Activated CD8-positive, alpha-beta T cell treated with anti-CD3 and anti-CD28 coated beads for 36 hours (primary cell): ENCODE measurements around the gene ELOVL6. TPM values are rescaled to one million over a fixed set of nuclear protein-coding genes. Genes with fewer than 3 reads are reported as not detected.
"Not testable (repeated sequence)": the region's sequence is repeated elsewhere in the genome, so short reads cannot be mapped to it uniquely, and the experiment has no call there.

Experiments
- ATAC-seq: fragments of 200-7000 bp; cut with Tn5 transposase; one replicate; pipeline ENCODE4 v1.10.0; 2021; ENCODE audit warnings: mild to moderate bottlenecking, moderate library complexity
- CTCF ChIA-PET: fragments of 350-600 bp; sonication (Branson Sonifier 250); formaldehyde crosslinking; loops from one replicate; lab custom pipeline; 2021; ENCODE audit warnings: antibody characterized with exemption; lab: Charles Lee
- POLR2A ChIA-PET: fragments of 350-600 bp; sonication (Branson Sonifier 250); formaldehyde crosslinking; loops from one replicate; lab custom pipeline; 2021; ENCODE audit warnings: antibody characterized with exemption; lab: Charles Lee
- DNase-seq: peaks from one replicate; pipeline ENCODE4 v3.0.0-alpha.2; 2020
- H3K27ac Mint-ChIP-seq: one replicate; pipeline ENCODE4 v1.8.0; 2021; ENCODE audit warnings: mild to moderate bottlenecking, mixed read lengths
- H3K27me3 Mint-ChIP-seq: one replicate; pipeline ENCODE4 v1.8.0; 2021; ENCODE audit warnings: mixed read lengths
- H3K36me3 Mint-ChIP-seq: one replicate; pipeline ENCODE4 v1.8.0; 2021; ENCODE audit warnings: low read depth, mixed read lengths
- H3K4me1 Mint-ChIP-seq: one replicate; pipeline ENCODE4 v1.8.0; 2021; ENCODE audit warnings: low read depth, mixed read lengths
- H3K4me3 Mint-ChIP-seq: one replicate; pipeline ENCODE4 v1.8.0; 2021; ENCODE audit warnings: mild to moderate bottlenecking, moderate library complexity, mixed read lengths
- H3K9me3 Mint-ChIP-seq: one replicate; pipeline ENCODE4 v1.8.0; 2021; ENCODE audit warnings: mixed read lengths
- intact Hi-C: fragments of 100-400 bp; cut with micrococcal nuclease; formaldehyde crosslinking; loops from one replicate; pipeline ENCODE4 v1.10.0; 2022
- total RNA-seq, 2 experiments: library from RNA; stranded (reverse); gene quantifications; one replicate each; pipeline ENCODE4 v1.2.3, GENCODE V29; 2021
- TF ChIP-seq, protein P1 (sequence below): fragments of 200-600 bp; IDR thresholded peaks from one replicate; pipeline ENCODE4 v1.8.0; 2022; ENCODE audit warnings: antibody characterized with exemption, mild to moderate bottlenecking

ELOVL6 gene
- total RNA-seq, 2 experiments from 2014 or later: 4.7 to 7.7 TPM

DNA sequence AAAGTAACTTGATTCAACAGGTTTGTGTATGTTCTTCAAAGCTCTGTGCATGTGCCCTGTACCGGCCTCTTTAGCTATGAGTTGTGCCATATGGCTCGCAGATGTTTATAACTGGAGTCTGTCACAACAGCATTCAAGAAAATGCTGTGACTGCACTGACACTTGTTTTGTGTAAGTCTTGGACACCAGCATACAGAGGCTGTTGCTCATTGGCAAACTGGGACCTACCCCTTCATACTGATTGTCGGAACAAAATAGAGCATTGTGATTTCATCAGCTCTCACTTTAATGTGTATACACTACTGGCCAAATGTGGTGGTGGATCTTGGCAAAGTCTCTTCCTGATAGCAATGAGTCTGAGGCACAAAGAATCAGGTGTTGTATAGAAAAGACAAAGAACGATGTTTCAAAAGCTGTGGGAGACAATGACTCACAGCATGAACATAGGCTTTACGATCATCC is 151.8 kb downstream of the ELOVL6 start:
- intact Hi-C loops: no loop called here
- ChIA-PET CTCF (interaction anchor here (0.7 to 1.3 kb wide), 4 partner anchors 9 to 470 kb away, joined by 3 to 4 read pairs (median 4); no protein-coding TSS in a partner anchor), POLR2A (no interaction called here)
- Mint-ChIP-seq H3K9me3 (no peaks in the 10 kb centered on the region), H3K36me3 (no peaks in the 10 kb centered on the region), H3K4me3 (no peak overlapping the region), H3K27me3 (peaks cover 8% of the 10 kb centered on the region), H3K27ac (no peak overlapping the region), H3K4me1 (peaks cover 4% of the 10 kb centered on the region)
- DNase-seq (no peak), ATAC-seq (no peak)
- TF ChIP-seq, protein P1, sequence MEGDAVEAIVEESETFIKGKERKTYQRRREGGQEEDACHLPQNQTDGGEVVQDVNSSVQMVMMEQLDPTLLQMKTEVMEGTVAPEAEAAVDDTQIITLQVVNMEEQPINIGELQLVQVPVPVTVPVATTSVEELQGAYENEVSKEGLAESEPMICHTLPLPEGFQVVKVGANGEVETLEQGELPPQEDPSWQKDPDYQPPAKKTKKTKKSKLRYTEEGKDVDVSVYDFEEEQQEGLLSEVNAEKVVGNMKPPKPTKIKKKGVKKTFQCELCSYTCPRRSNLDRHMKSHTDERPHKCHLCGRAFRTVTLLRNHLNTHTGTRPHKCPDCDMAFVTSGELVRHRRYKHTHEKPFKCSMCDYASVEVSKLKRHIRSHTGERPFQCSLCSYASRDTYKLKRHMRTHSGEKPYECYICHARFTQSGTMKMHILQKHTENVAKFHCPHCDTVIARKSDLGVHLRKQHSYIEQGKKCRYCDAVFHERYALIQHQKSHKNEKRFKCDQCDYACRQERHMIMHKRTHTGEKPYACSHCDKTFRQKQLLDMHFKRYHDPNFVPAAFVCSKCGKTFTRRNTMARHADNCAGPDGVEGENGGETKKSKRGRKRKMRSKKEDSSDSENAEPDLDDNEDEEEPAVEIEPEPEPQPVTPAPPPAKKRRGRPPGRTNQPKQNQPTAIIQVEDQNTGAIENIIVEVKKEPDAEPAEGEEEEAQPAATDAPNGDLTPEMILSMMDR: no peak

DNA sequence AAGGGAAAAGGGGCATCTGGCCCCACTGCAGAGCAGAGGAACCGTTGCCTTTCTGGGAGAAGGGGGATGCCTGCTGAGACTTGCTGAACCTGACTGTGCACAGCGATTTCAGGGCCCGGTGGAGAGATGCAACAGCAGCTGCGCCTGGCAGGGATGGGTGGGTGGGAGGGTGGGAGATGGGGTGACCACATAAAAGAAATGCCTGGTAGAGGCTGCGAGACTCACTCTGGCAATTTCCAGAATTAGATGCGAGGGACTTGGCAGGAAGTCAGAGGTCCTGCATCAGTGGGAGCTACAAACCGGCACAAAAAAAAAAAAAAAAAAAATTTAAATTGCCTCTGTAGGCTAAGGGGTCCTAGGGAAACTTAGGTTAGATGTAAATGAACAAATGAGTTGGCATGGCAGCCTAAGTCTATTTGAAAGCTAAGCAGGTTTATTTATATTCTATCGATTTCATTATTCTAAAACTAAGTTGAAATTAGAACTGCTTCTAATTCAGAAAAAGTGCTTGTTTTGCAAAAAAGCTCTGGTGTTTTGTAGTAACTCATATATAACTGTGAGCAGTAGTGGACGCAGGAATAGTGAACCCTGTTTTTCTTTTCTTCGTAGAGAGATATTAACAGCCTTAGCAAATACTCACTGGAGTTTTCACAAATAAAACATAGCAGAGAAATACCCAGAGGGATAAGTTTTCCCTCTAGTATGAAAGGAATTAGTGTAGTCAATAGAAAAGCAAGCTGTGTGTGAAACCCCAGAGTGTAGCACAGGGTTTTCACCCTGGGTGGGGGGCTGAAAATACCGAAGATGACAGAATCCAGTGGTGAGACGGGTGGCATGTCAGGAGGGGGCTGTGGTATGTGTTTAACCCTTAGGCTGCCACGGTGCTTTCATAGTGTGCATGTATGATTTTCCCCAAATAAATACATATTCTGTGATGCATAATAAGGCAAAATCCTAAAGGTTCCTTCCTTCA is 155.6 kb downstream of the ELOVL6 start:
- Mint-ChIP-seq H3K36me3 (no peaks in the 10 kb centered on the region), H3K27me3 (peaks cover 8% of the 10 kb centered on the region), H3K27ac (no peak overlapping the region), H3K4me1 (peaks cover 4% of the 10 kb centered on the region), H3K9me3 (no peaks in the 10 kb centered on the region), H3K4me3 (no peak overlapping the region)
- ChIA-PET POLR2A (no interaction called here), CTCF (interaction anchor here (2.1 kb wide), 1 partner anchor 23 kb away, joined by 4 read pairs; no protein-coding TSS in a partner anchor)
- no peak for DNase-seq
- intact Hi-C loops: no loop called here
- ATAC-seq: no peak
- TF ChIP-seq, protein P1: no peak

DNA sequence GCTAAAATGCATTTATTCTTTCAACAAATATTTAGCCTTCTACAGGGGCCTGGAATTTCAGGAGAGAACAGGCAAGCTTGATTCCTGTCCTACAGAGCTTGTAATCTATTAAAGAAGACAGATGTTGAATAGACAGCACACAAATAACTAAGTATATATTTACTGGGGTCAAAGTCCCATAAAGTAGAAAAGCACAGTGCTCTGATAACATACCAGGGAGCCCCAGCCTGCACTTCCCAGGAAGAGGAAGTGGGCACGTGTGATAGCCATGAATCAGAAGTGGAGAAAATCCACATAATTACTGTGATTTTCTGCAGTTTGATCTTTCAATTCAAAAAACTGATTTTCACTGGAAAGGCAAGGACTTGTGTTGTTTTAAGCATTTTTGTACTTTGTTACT is 156.7 kb downstream of the ELOVL6 start:
- H3K27me3 Mint-ChIP-seq: peaks cover 10% of the 10 kb centered on the region
- H3K4me3 Mint-ChIP-seq: no peak overlapping the region
- H3K4me1 Mint-ChIP-seq: peaks cover 4% of the 10 kb centered on the region
- DNase-seq: no peak
- no peak overlapping the region for H3K27ac Mint-ChIP-seq
- ChIA-PET POLR2A (no interaction called here), CTCF (no interaction called here)
- no peaks in the 10 kb centered on the region for H3K9me3 Mint-ChIP-seq
- no peaks in the 10 kb centered on the region for H3K36me3 Mint-ChIP-seq
- intact Hi-C loops: no loop called here
- ATAC-seq: no peak
- TF ChIP-seq, protein P1: no peak

DNA sequence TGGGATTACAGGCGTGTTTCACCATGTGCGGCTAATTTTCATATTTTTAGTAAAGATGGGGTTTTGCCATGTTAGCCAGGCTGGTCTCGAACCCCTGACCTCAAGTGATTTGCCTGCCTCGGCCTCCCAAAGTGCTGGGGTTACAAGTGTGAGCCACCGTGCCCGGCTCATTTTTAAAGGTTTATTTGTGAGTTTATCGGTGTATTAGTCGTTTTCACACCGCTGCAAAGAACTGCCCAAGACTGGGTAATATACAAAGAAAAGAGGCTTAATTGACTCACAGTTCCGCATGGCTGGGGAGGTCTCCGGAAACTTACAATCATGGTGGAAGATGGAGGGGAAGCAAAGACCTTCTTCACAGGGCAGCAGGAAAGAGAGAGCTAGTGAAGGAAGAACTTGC is 159.3 kb downstream of the ELOVL6 start:
- ATAC-seq, H3K9me3 Mint-ChIP-seq, DNase-seq, POLR2A ChIA-PET, H3K4me1 Mint-ChIP-seq, H3K27ac Mint-ChIP-seq, intact Hi-C loops, H3K36me3 Mint-ChIP-seq, H3K4me3 Mint-ChIP-seq: not testable (repeated sequence)
- CTCF ChIA-PET: interaction anchor here (1.9 kb wide), 1 partner anchor 11 kb away, joined by 11 read pairs; no protein-coding TSS in a partner anchor
- peaks cover 17% of the 10 kb centered on the region for H3K27me3 Mint-ChIP-seq

DNA sequence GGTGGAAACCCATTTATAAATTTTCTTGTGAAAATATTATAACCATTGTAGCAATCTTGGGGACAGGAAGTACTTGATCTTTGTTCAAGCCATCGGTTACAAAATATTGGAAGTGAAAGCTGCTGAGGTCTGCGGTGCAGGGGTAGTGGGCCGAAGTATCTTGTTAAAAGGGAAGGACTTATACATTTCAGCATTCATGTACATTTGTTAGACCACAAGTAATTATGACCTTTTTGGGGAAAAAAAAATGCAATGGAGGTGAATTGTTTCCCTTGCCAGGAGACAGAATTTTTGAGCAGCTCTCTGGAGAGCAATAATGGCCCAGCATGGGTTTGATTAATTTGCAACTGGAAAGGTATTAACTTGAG is 164.4 kb downstream of the ELOVL6 start:
- H3K27ac Mint-ChIP-seq: no peak overlapping the region
- H3K4me1 Mint-ChIP-seq: peaks cover 5% of the 10 kb centered on the region
- peaks cover 25% of the 10 kb centered on the region for H3K27me3 Mint-ChIP-seq
- intact Hi-C loops: no loop called here
- H3K4me3 Mint-ChIP-seq: no peak overlapping the region
- TF ChIP-seq, protein P1: no peak
- POLR2A ChIA-PET: no interaction called here
- DNase-seq (peak; percentile 52), ATAC-seq (no peak)
- no peaks in the 10 kb centered on the region for H3K9me3 Mint-ChIP-seq
- CTCF ChIA-PET: interaction anchor here (0.9 to 1.3 kb wide), 4 partner anchors 13 to 480 kb away, joined by 3 to 7 read pairs (median 4); no protein-coding TSS in a partner anchor
- no peaks in the 10 kb centered on the region for H3K36me3 Mint-ChIP-seq
